ENCODE data around the gene TGFBR3.
"Not testable (repeated sequence)": the region's sequence is repeated elsewhere in the genome, so short reads cannot be mapped to it uniquely, and the experiment has no call there.

Gene TGFBR3

DNA sequence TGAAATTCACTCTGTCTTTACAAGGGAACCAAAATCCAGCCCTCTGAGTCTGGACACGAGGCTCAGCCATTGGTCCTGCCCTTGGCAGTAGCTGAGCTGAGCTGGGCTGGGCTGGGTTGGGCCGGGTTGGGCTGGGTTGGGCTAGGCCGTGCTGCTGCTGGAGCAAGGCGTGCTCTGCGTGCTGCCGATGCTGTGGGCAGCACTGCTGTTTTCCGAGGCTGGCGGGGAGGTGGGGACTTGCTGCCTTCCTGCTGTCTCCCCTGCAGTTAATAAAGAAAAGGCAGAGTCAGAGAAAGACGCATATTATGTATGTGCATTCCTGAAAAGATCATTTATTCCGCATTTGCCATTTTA is 202.4 kb downstream of the TGFBR3 start:
- Histone ChIP-seq H3K27me3 (replicated peaks; ENCODE audit: control insufficient read depth, insufficient read depth, low read length) (no peaks in the 10 kb centered on the region), H3K9me3 (ENCODE audit: control insufficient read depth, low read length) (no peaks in the 10 kb centered on the region), H3K36me3 (ENCODE audit: control insufficient read depth, insufficient read depth, low read length, severe bottlenecking) (peaks cover 62% of the 10 kb centered on the region), H3K9ac (ENCODE audit: low read length) (peak overlapping the region; percentile 67), H3K4me1 (ENCODE audit: control insufficient read depth, insufficient read depth, low read length) (peaks cover 58% of the 10 kb centered on the region), H3K4me3 (ENCODE audit: low read length) (no peak overlapping the region)
- DNase-seq (ENCODE audit: low read depth) = no peak

DNA sequence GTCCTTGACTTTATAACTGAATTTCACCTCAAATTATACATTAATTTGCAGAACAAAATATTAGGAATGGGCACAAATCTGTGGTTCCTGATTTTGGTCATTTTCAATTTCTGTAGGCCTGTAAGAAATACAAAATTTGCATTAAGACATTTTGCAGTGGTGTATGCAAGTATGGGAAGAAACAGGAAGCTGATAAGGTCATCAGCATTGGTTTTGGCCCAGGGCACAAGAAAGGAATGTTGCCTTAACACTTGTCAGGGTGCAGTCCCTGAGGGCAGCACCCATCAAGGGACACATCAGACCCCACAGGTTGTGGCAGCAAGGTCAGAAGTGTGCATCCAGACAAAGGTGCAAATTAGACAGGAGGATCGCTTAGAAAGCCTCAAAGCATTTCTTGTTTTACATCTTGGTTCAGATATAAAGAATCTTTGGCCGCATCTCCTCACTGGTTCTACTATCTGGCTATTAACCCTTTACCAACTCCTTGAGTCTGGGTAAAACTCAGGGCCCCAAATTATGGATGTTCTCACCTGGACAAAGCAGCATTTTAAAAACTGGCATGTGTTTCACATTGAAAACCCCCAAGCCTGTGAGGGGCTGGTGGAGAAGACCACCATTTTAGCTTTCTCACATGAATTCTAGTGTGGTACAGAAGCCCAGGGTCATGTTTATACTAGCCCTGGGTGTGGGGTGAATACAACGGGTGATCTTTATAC is 202.9 kb downstream of the TGFBR3 start:
- H3K9me3 ChIP-seq (ENCODE audit: control insufficient read depth, low read length) = peaks cover under 1% of the 10 kb centered on the region
- no peak overlapping the region for H3K4me3 ChIP-seq (ENCODE audit: low read length)
- peaks cover 57% of the 10 kb centered on the region for H3K36me3 ChIP-seq (ENCODE audit: control insufficient read depth, insufficient read depth, low read length, severe bottlenecking)
- peaks cover 53% of the 10 kb centered on the region for H3K4me1 ChIP-seq (ENCODE audit: control insufficient read depth, insufficient read depth, low read length)
- H3K27me3 ChIP-seq (replicated peaks; ENCODE audit: control insufficient read depth, insufficient read depth, low read length) = no peaks in the 10 kb centered on the region
- no peak for DNase-seq (ENCODE audit: low read depth)
- peak overlapping the region; percentile 67 for H3K9ac ChIP-seq (ENCODE audit: low read length)

DNA sequence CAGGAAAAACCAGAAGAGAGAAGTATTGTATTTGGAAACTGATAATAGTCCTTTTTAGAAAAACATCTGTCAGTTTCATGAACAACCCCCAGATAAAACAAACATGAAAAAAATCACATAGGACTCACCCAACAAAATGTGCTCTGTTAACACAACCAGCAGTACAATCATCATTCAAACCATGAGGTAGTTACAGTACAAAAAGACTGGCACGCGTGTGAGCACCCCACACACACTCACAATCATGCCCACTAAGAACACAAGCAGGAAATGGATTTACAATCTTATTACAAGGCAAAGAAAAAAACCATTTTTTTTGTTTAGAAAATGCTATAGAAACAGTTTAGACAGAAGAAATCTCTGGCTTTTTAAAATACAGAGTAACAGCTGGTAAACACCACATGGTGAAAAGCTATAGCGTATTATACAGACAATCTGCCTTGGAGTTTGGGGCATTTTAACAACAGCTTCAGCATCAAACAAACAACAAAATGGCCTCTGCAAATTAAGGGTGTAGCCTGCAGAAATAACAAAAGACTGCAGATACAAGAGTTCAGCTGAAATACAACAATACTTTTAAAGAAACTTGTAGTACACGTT is 205.3 kb downstream of the TGFBR3 start:
- peaks cover 39% of the 10 kb centered on the region for H3K36me3 ChIP-seq (ENCODE audit: control insufficient read depth, insufficient read depth, low read length, severe bottlenecking)
- H3K4me1 ChIP-seq (ENCODE audit: control insufficient read depth, insufficient read depth, low read length) = peaks cover 38% of the 10 kb centered on the region
- peaks cover 5% of the 10 kb centered on the region for H3K9me3 ChIP-seq (ENCODE audit: control insufficient read depth, low read length)
- H3K27me3 ChIP-seq (replicated peaks; ENCODE audit: control insufficient read depth, insufficient read depth, low read length) = no peaks in the 10 kb centered on the region
- no peak for DNase-seq (ENCODE audit: low read depth)
- H3K4me3 ChIP-seq (ENCODE audit: low read length) = no peak overlapping the region
- H3K9ac ChIP-seq (ENCODE audit: low read length) = no peak overlapping the region

DNA sequence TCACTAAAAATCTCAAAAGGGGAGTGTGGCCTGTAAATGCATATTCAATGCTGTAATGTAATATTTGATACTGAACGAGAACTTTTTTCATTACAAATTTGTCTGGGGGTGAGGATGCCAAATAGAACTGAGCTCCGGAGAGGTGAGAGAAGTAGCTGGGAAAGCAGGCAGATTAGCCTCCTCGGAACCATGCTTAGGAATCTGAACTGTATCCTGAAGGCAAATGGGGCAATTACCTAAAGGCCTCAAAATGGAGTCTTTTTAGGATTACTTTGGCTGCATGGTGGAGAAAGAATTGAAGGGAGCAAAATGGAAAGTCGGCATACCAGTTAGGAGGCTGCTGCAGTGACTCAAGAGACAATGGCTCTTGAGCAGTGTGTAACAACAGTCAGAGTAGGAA is 206.5 kb downstream of the TGFBR3 start:
- Histone ChIP-seq H3K36me3 (ENCODE audit: control insufficient read depth, insufficient read depth, low read length, severe bottlenecking) (peaks cover 37% of the 10 kb centered on the region), H3K4me3 (ENCODE audit: low read length) (no peak overlapping the region), H3K9ac (ENCODE audit: low read length) (no peak overlapping the region), H3K4me1 (ENCODE audit: control insufficient read depth, insufficient read depth, low read length) (peaks cover 31% of the 10 kb centered on the region), H3K27me3 (replicated peaks; ENCODE audit: control insufficient read depth, insufficient read depth, low read length) (no peaks in the 10 kb centered on the region), H3K9me3 (ENCODE audit: control insufficient read depth, low read length) (peaks cover 5% of the 10 kb centered on the region)
- DNase-seq (ENCODE audit: low read depth) = no peak

DNA sequence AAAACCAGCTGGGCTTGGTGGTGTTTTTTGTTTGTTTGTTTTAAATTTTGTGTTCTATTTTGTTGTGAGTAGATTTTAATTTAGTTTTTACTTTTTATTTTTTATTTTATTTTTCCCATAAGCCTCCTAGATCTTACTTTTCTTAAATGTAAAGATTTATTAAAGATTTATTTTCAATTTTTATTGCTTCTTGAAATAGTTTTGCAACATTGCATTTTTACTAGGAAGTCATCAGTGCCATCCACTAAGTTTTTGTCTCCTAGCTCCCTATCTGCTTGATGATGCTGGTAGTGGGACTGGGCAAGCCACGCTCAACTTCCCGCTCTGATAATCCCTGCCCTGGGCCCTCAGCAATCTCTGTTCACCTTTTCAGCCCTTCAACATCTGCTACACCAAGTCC is 209.9 kb downstream of the TGFBR3 start:
- Histone ChIP-seq H3K9me3 (ENCODE audit: control insufficient read depth, low read length) (peaks cover 5% of the 10 kb centered on the region), H3K36me3 (ENCODE audit: control insufficient read depth, insufficient read depth, low read length, severe bottlenecking) (peaks cover 15% of the 10 kb centered on the region), H3K27me3 (replicated peaks; ENCODE audit: control insufficient read depth, insufficient read depth, low read length) (no peaks in the 10 kb centered on the region), H3K4me1 (ENCODE audit: control insufficient read depth, insufficient read depth, low read length) (peaks cover 33% of the 10 kb centered on the region), H3K9ac (ENCODE audit: low read length) (peak overlapping the region; percentile 23), H3K4me3 (ENCODE audit: low read length) (no peak overlapping the region)
- DNase-seq (ENCODE audit: low read depth) = no peak

DNA sequence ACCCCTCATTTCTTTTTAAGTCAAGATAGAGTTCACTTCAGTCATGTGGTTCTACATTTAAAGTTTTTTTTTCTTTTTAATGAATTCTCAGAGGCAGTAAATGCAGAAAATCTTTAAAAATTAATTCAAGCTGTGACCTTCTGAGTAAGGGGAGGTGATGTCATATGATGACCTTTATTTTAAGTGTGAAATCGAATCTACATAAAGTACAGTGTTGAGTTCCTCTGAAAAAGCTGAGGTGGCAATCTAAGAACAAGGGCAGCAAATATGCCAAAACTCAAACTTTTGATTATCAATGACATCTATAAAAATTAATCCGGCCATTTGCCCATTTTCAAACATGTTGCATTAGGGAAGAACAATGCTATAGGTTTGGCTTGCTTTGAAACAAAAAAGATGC is 211.8 kb downstream of the TGFBR3 start:
- H3K9ac ChIP-seq (ENCODE audit: low read length) = peak overlapping the region; percentile 52
- H3K36me3 ChIP-seq (ENCODE audit: control insufficient read depth, insufficient read depth, low read length, severe bottlenecking) = no peaks in the 10 kb centered on the region

DNA sequence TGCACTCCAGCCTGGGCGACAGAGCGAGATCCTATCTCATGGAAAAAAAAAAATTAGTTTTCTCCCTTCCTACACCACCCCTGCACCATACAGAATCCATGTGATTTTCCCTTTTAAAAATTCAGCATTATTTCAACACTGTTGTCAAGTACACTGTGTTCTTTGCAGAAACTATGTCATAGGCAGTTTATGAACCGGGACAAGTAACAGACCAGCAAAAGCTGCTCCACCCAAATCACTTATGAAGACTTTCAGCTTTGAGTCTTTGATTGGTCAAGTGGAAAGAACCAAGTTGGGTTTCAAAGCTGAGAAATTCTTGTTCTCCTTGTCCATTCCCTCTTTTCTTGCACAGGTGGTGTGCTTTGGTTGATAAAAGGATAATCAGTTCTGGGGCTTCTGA is 212.3 kb downstream of the TGFBR3 start:
- Histone ChIP-seq H3K9ac (ENCODE audit: low read length) (peak overlapping the region; percentile 52), H3K36me3 (ENCODE audit: control insufficient read depth, insufficient read depth, low read length, severe bottlenecking) (no peaks in the 10 kb centered on the region), H3K9me3 (ENCODE audit: control insufficient read depth, low read length) (peaks cover 5% of the 10 kb centered on the region), H3K27me3 (replicated peaks; ENCODE audit: control insufficient read depth, insufficient read depth, low read length) (no peaks in the 10 kb centered on the region), H3K4me1 (ENCODE audit: control insufficient read depth, insufficient read depth, low read length) (peaks cover 33% of the 10 kb centered on the region), H3K4me3 (ENCODE audit: low read length) (peak overlapping the region; percentile 34)
- DNase-seq (ENCODE audit: low read depth) = peak; percentile 83

More for the DNA sequence above, 211.8 kb downstream of the TGFBR3 start:
- Histone ChIP-seq H3K4me3 (ENCODE audit: low read length) (peak overlapping the region; percentile 34), H3K4me1 (ENCODE audit: control insufficient read depth, insufficient read depth, low read length) (peaks cover 33% of the 10 kb centered on the region), H3K27me3 (replicated peaks; ENCODE audit: control insufficient read depth, insufficient read depth, low read length) (no peaks in the 10 kb centered on the region), H3K9me3 (ENCODE audit: control insufficient read depth, low read length) (peaks cover 5% of the 10 kb centered on the region)
- no peak for DNase-seq (ENCODE audit: low read depth)

DNA sequence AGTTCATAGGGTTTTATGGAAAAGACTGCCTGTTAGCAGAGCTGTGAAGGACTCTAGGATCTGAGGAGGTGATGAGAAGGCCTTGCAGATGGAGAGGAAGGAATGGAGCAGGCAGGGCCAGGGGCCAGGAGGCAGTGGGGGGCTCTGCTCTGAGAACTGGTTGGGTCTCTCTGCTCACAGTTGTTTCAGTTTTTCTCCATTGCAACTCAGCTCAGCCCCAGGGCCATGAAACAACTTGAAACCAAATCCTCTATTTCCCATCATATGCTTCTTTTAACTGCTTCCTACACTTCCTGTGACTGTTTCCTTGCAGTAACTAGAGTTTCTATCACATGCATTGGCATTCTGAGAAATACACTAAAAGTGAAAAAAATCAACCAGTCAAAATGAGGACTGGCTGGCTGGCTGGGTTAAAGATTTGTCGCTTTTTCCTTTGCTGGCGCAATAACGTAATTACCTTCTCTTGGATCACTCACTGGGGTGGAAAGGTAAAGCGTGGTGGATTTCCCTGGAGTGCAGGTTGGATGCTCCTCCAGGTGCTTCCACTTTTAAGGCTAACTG is 213.3 kb downstream of the TGFBR3 start:
- peak overlapping the region; percentile 44 for H3K9ac ChIP-seq (ENCODE audit: low read length)

DNA sequence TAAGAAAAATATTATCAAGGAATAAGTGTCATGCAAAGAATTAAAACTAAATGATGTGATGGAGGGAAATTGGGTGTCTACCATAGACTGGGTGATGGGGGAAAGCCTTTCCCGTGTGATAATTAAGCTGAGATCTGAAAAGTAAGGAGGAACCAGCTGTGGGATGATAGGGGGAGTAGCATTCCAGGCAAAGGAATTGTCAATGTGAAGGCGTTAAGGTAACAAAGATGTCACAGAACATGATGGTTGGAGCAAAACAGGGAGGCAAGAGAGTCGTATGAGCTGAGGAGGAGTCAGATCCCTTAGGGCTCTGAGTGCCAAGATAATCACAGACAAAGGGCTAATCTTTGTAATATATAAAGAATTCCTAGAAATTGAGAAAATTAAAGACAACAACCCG is 215.2 kb downstream of the TGFBR3 start:
- Histone ChIP-seq H3K4me3 (ENCODE audit: low read length) (no peak overlapping the region), H3K4me1 (ENCODE audit: control insufficient read depth, insufficient read depth, low read length) (peaks cover 33% of the 10 kb centered on the region), H3K36me3 (ENCODE audit: control insufficient read depth, insufficient read depth, low read length, severe bottlenecking) (no peaks in the 10 kb centered on the region), H3K9ac (ENCODE audit: low read length) (no peak overlapping the region), H3K27me3 (replicated peaks; ENCODE audit: control insufficient read depth, insufficient read depth, low read length) (no peaks in the 10 kb centered on the region), H3K9me3 (ENCODE audit: control insufficient read depth, low read length) (no peaks in the 10 kb centered on the region)
- DNase-seq (ENCODE audit: low read depth) = no peak

More for the DNA sequence above, 213.3 kb downstream of the TGFBR3 start:
- H3K9me3 ChIP-seq (ENCODE audit: control insufficient read depth, low read length) = peaks cover under 1% of the 10 kb centered on the region
- H3K27me3 ChIP-seq (replicated peaks; ENCODE audit: control insufficient read depth, insufficient read depth, low read length) = no peaks in the 10 kb centered on the region
- H3K36me3 ChIP-seq (ENCODE audit: control insufficient read depth, insufficient read depth, low read length, severe bottlenecking) = no peaks in the 10 kb centered on the region
- no peak for DNase-seq (ENCODE audit: low read depth)
- H3K4me1 ChIP-seq (ENCODE audit: control insufficient read depth, insufficient read depth, low read length) = peaks cover 38% of the 10 kb centered on the region
- no peak overlapping the region for H3K4me3 ChIP-seq (ENCODE audit: low read length)

DNA sequence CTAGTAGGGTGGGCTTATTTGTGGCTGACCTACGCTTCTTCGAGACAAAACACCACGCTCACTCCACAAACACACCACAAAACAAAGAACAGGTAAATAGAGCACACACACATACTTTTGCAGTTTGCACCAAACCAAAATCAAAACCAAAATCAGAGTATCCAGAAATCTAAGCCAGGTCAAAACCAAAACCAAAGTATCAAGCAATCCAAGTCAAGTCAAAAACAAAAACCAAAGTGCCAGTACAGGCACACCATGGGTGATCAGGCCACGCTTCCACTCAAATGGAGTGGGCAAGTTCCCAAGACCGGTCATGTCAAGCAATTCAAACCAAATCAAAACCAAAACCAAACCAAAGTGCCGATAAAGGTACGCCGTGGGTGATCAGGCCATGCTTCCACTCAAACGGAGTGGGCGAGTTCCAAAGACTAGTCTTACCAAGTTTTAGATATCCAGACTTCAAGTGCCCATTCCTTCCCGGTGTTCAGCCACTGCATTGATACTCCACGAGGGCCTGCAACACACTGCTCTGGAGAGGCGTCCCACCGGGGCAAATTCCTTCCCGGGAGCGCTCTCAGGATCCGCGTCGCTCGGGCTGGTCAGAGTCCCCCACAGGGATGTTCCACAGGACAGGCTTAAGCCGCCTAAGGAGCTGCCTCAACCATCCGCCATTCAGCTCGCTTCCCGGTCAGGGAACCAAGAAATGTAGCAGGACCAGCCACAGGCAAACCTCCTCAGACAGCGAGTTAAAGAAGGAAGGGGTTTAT is 216.2 kb downstream of the TGFBR3 start:
- no peaks in the 10 kb centered on the region for H3K9me3 ChIP-seq (ENCODE audit: control insufficient read depth, low read length)
- H3K27me3 ChIP-seq (replicated peaks; ENCODE audit: control insufficient read depth, insufficient read depth, low read length) = no peaks in the 10 kb centered on the region
- no peak overlapping the region for H3K4me3 ChIP-seq (ENCODE audit: low read length)
- no peak for DNase-seq (ENCODE audit: low read depth)
- peaks cover 30% of the 10 kb centered on the region for H3K4me1 ChIP-seq (ENCODE audit: control insufficient read depth, insufficient read depth, low read length)
- H3K9ac ChIP-seq (ENCODE audit: low read length) = no peak overlapping the region
- no peaks in the 10 kb centered on the region for H3K36me3 ChIP-seq (ENCODE audit: control insufficient read depth, insufficient read depth, low read length, severe bottlenecking)

DNA sequence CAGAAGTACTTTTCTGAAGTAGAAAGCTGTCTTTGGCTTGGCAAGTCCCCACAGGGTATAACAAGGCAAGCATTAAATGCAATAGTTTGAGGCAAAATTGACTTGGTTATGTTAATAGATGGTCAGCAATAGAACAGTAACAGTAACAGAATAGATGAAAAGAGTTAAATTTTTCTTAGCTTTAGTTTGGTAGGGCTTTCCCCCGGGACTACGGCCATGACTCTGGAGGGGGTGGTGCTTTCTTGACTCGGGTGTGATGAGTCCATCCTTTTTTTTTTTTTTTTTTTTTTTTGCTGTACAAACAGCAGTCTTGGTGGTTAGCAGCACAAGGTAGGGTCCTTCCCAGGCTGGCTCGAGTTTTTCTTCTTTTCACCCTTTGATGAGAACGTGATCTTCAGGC is 219.3 kb downstream of the TGFBR3 start:
- not testable (repeated sequence) for H3K36me3 ChIP-seq (ENCODE audit: control insufficient read depth, insufficient read depth, low read length, severe bottlenecking); DNase-seq (ENCODE audit: low read depth); H3K4me1 ChIP-seq (ENCODE audit: control insufficient read depth, insufficient read depth, low read length); H3K27me3 ChIP-seq (replicated peaks; ENCODE audit: control insufficient read depth, insufficient read depth, low read length); H3K9me3 ChIP-seq (ENCODE audit: control insufficient read depth, low read length)
- Histone ChIP-seq H3K4me3 (ENCODE audit: low read length) (peak overlapping the region; percentile 37), H3K9ac (ENCODE audit: low read length) (peak overlapping the region; percentile 85)
